ENCODE results near the gene BTLA. TPM values are rescaled to one million over a fixed set of nuclear protein-coding genes. Genes with fewer than 3 reads are reported as not detected.
"Not testable (repeated sequence)": the region's sequence is repeated elsewhere in the genome, so short reads cannot be mapped to it uniquely, and the experiment has no call there.

Gene BTLA
- total RNA-seq, 1 experiment from 2014 or later = not detected

DNA sequence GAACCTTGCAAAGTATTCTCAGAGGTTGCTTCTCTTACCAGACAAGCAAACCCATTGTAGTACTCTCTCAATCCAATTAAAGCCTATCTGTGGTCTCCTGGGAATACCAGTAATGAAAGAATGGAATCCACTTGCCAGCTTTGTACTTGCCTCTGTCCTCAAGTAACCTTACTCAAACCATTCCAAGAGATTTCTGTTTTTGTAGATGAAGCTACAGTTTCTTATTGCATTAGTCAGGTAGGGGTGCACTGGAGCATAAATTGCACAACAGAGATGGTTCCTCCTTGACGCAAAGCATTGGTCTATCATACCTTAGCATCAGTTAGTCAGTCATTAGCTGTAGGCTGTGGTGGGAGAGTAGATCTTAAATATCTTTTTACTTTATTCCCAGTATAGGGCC, 52.9 kb downstream of the BTLA start:
- peak; percentile 37 for DNase-seq (ENCODE audit: low read depth)

DNA sequence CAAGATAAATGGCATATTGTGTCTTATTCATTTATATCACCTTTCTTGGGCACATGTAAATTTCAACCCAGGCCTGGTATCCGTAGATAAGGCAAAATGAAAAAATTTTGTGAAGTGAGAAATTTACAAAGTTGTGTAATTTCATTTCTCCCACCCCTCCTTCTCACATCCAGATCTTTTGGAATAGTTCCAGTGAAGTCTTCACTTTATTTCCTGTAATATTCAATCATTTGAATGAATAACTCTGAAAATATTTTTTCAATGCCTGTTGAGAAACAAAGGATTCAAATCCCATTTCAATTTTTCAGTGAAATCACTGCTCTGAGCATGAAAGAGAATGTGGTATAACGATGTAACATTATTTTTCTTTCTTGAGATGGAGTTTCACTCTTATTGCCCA, 53.4 kb downstream of the BTLA start:
- no peak for DNase-seq (ENCODE audit: low read depth)

DNA sequence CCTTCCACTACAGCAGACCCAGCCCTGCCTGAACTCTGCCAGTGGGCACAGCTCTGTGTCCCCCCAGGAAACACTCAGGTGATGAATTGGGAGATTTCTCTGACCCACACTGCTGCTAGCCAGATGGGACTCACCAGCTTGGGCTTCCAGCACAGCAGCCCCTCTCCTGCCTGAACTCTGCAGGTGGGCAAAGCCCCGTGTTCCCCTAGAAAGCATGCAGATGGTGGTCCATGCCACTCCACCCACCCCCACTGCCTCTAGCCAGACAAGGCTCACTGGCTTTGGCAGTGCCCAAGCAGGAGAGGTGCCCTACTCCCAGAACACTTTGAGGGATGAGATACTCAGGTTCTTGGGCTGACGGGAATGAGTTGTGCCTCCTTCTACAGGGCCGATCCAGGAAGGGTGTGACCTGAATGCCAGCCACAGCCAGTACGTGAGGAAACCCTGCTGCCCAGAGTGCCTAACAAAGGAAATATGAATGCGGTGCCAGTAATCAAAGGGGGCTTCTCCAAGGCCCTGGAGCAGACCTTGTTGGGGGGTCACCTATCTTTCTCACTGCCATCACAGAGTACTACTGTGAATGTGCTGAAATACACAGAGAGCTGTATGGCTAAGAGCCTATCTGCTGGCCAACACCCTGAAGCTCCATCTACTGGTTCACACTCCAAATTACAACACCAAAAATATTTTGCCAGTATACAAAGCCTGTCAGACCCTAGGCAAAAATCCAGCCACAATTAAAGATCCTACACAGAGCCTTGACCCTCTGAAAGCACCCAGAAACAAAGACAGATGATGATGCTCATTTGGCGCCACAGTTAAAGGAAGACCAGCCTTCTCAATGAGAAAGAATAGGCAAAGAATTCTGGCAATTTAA, 61.9 kb downstream of the BTLA start:
- peak; percentile 25 for DNase-seq (ENCODE audit: low read depth)

DNA sequence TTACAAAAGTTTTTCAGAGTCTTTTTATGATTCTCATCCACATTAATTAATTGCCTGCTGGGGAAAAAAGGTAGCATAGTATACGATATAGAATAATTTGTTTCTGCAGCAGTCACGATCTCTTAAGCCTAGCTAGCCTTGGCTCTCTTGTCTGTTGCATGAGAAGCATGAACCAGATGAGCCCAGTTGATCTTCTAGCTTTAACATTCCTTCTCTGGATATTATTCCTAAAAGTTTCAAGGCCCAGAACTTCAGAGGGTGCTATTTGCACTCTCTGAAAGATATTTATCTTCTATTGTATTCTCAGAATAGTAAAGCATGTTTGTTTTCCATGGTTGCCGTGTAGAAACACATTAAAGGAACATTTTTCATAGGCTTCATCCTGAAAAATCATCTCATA, 69.3 kb downstream of the BTLA start:
- no peak for DNase-seq (ENCODE audit: low read depth)

DNA sequence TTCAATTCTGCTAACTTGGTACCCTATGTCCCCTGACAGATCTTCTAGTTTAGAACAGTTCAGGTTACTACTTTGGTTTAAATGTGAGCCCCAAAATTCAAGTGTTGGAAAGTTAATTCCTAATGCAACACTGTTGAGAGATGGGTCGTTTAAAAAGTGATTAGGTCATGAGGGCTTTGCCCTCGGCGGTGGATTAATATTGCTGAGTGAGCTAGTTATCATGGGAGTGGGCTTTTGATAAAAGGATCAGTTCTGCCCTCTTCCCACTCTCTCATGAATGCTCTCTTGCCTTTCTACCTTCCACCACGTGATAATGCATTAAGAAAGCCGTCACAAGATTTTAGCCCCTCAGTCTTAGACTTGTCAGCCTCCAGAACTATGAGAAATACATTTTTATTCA, 72.1 kb downstream of the BTLA start:
- no peak for DNase-seq (ENCODE audit: low read depth)

DNA sequence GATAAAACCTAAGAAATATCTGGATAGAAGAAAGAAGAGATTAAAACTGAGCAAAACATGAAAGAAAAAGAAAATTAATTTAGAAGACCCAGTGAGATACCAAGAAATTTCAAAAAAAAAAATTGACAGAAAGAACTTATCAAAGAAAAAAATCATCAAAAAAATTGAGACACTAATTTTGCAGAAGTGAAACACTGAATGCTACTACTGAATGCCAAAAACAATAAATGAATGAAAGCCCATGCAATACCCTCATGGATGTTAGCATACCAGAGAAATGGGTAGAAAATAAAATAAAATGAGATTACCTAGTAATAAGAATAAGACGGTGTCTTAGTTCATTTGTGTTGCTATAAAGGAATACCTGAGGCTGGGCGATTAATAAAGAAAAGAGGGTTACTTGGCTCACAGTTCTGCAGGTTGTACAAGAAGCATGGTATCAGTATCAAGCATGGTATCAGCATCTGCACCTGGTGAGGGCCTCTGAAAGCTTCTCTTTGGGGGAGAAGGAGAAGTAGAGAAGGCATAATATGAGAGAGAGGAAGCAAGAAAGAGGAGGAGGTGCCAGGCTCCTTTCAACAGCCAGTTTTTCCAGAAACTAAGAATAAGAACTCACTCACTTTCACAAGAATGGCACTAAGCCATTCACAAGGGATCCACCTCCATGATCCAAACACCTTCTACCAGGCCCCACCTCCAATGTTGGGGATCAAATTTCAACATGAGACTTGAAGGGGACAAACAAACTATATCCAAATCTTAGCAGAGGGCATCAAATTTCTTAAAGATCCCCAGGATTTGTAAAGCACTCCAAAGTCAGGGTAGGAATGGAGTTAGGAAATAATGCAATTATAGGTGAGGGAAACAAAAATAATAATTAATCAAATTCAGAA, 73.2 kb downstream of the BTLA start:
- DNase-seq (ENCODE audit: low read depth) = no peak

DNA sequence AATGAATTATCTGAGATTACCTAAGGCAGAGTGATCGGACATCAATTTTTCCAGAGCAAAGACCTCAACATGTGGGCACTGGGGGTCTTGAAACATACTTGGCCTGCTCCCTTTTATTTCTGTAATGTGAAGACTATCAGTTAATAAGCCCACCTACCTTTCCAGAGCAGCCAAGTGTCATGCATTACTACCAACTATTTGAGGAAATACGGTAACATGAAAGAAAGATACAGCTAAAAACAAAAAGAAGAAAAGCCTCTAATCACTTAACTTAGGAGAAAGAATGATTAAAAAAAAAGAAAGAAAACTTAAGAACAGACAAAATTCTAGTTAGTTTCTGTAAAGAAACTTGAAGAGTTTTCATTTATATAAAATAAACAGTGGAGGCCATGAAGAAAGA, 73.9 kb downstream of the BTLA start:
- DNase-seq (ENCODE audit: low read depth) = no peak

DNA sequence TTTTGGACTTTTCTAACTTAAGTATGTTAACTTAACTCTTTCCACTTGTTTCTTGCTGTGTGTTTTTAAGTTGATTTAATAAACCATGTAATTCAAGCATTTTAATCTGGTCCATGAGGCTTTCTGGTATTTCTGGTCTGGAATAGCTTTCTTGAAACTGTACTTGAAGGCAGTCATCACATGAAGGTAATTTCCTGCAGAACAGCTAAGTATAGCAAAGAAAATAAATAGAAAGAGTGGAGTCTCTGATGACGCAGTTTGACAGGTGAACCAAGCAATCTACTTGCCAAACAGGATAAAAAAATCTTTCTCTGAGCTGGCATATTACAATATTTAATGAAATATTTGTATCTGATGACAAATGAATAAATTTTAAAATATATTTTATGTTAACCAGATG, 74.9 kb downstream of the BTLA start:
- DNase-seq (ENCODE audit: low read depth) = no peak

DNA sequence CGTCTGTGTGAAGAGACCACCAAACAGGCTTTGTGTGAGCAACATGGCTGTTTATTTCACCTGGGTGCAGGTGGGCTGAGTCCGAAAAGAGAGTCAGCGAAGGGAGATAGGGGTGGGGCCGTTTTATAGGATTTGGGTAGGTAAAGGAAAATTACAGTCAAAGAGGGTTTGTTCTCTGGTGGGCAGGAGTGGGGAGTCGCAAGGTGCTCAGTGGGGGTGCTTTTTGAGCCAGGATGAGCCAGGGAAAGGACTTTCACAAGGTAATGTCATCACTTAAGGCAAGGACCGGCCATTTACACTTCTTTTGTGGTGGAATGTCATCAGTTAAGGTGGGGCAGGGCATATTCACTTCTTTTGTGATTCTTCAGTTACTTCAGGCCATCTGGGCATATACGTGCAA, 76.4 kb downstream of the BTLA start:
- not testable (repeated sequence) for DNase-seq (ENCODE audit: low read depth)

DNA sequence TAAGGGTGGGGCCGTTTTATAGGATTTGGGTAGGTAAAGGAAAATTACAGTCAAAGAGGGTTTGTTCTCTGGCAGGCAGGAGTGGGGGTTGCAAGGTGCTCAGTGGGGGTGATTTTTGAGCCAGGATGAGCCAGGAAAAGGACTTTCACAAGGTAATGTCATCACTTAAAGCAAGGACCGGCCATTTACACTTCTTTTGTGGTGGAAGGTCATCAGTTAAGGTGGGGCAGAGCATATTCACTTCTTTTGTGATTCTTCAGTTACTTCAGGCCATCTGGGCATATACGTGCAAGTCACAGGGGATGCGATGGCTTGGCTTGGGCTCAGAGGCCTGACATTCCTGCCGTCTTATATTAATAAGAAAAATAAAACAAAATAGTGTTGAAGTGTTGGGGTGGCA, 80.7 kb downstream of the BTLA start:
- not testable (repeated sequence) for DNase-seq (ENCODE audit: low read depth)

DNA sequence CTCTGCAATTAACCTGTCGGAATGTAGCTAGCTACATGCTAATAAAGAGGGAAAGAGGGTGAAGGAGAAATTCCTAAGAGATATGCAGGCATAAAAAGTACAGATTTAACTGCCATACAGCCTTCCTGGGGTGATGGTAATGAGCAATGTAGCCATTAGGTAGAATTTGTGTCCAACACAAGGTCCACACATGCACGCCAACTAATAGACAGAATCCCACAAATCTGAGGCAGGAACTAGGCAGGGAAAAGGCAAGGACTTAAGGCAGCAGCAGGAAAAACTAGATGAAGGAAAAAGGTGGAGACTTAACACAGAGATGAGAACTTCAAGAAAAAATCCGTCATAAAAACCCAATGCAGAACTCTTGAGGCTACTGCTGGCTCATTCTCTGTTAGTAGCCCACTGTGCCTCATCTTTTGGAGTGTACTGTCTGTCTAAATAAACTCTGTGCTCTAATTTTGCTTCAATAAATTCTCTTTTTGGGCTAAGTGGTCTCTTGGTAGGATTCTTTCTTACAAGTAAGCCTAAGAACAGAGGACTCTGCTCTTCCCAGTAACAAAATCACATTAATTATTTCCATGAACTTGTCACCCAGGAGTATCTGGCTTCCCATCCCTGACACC, 81.5 kb downstream of the BTLA start:
- DNase-seq (ENCODE audit: low read depth) = no peak

DNA sequence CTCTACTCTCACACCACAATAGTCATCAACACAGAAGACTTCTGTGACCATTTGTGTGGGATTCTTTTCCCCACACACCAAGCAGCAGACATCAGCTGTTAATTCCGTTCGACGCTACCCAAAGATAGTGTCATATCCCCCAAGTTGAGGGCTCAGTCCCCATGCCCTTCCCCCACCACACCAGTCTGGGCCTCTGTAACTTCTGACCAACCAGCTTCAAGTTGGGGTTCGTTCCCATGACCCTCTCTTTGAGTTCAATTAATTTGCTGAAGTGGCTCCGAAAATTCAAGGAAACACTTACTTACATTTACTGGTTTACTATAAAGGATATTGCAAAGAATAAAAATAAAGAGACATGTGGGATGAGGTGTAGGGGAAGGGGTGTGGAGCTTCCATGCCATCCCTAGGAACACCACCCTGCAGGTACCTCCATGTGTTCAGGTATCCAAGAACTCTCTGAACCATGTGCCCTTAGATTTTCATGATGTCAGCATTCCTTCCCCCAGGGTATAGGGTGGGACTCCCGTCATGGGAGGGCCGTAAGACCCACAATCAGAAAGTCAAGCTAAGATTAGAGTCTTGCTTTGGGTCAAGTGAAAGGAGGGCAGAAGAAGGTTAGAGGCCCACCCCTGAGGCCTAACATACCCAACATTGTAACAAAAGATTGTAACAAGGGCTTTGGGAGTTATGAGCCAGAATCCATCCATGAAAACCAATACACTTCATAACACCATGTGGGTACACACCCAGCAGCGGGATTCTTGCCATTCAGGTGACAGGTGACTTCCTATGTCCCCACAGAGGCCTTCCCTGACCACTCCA, 82.7 kb downstream of the BTLA start:
- DNase-seq (ENCODE audit: low read depth) = no peak

DNA sequence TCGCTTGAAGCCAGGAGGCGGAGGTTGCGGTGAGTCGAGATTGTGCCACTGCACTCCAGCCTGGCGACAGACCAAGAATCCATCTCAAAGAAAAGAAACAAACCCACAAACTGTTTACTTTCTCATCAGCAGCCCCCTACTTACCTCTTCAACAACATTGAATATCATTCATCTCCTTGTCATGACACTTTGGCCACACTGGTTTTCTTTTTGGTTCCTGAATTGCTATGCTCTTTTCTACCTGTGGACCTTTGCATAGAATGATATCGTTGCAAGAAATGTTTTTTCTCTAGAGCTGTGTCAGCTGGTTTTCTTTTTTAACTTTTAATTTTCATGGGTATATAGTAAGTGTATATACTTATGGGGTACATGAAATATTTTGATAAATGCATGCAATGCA, 83.9 kb downstream of the BTLA start:
- no peak for DNase-seq (ENCODE audit: low read depth)

Other genes with a start within 250 kb of the BTLA start
- gene SLC9C1, start 205.3 kb downstream of the BTLA start, total RNA-seq (2014; rRNA removed; shearing (Covaris generic)) = not detected in 2 replicates
- gene CD200, start 166.3 kb downstream of the BTLA start, total RNA-seq (2014; rRNA removed; shearing (Covaris generic)) = 0.15 and 0.20 TPM in 2 replicates
- 123 and 145 TPM in 2 replicates for gene ATG3, start 62.5 kb upstream of the BTLA start, total RNA-seq (2014; rRNA removed; shearing (Covaris generic))
- 42.7 and 81.3 TPM in 2 replicates for gene SLC35A5, start 62.6 kb upstream of the BTLA start, total RNA-seq (2014; rRNA removed; shearing (Covaris generic))
- 136 and 288 TPM in 2 replicates for gene CCDC80, start 141.7 kb upstream of the BTLA start, total RNA-seq (2014; rRNA removed; shearing (Covaris generic))

All from M059J (cell line).